Neural crest cell (in vitro differentiated cells): ENCODE results near the gene DSP. TPM values are rescaled to one million over a fixed set of nuclear protein-coding genes. Genes with fewer than 3 reads are reported as not detected.

Experiments used
- DNase-seq: peaks from one replicate; pipeline ENCODE4 v3.0.0; 2021; ENCODE audit warnings: low read depth, mixed read lengths, low spot score
- H3K27ac Mint-ChIP-seq: one replicate; pipeline ENCODE4 v1.8.0; 2021; ENCODE audit warnings: mild to moderate bottlenecking, mixed read lengths; ENCODE audit not compliant: unreplicated experiment
- H3K27me3 Mint-ChIP-seq: 2 replicates; pipeline ENCODE4 v1.8.0; 2021; ENCODE audit warnings: low read depth, mild to moderate bottlenecking, mixed read lengths
- H3K36me3 Mint-ChIP-seq: 2 replicates; pipeline ENCODE4 v1.8.0; 2021; ENCODE audit warnings: low read depth, mild to moderate bottlenecking, mixed read lengths
- H3K4me1 Mint-ChIP-seq: 2 replicates; pipeline ENCODE4 v1.8.0; 2021; ENCODE audit warnings: mixed read lengths
- H3K4me3 Mint-ChIP-seq: one replicate; pipeline ENCODE4 v1.8.0; 2021; ENCODE audit warnings: mild to moderate bottlenecking, mixed read lengths
- H3K9me3 Mint-ChIP-seq: 2 replicates; pipeline ENCODE4 v1.8.0; 2021; ENCODE audit warnings: mixed read lengths
- total RNA-seq: library from RNA; stranded (reverse); gene quantifications from 2 replicates; pipeline ENCODE4 v1.2.1, GENCODE V29; 2021
- TF ChIP-seq, protein P1 (sequence below): fragments of 200-600 bp; sonication (generic); conservative IDR thresholded peaks from 2 replicates; pipeline ENCODE4 v1.5.0; 2021; ENCODE audit warnings: antibody characterized with exemption, mild to moderate bottlenecking

Gene DSP
- total RNA-seq, 1 donor from 2014 or later, result 9.5 TPM

DNA sequence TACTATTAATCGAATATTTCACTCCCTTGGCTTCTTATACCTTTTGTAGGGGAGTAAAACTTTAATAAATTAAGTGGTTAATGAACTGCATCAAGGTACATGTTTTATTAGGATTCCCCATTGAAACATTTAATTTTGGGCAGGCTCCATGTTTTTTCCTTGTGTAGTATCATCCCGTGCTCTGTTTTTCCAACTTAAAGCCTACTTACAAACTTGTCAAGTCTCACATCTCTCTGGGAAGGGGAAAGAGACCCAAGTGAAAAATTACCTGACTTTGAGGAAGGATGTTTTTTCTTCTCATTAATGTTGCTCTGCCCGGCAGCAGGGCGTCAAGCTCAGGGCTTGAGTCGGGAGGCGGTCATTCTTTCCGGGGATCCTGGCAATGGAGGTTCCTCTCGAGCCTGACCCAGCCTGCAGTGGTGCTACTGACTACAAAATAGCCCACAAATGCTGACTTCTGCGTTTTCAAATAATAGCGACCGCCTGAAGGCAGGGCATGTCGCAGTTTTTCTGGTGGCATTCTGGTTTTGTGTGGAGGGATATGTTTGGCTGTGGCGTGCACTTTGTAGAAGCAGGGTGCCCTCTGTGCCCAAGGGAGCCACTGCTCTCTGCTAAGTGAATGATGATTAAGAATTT, 2.4 kb downstream of the DSP start:
- Mint-ChIP-seq H3K27ac (no peak overlapping the region), H3K36me3 (no peaks in the 10 kb centered on the region), H3K4me1 (peaks cover 18% of the 10 kb centered on the region), H3K4me3 (peak overlapping the region; percentile 69), H3K27me3 (peaks cover 89% of the 10 kb centered on the region), H3K9me3 (no peaks in the 10 kb centered on the region)
- no peak for DNase-seq
- TF ChIP-seq, protein P1, sequence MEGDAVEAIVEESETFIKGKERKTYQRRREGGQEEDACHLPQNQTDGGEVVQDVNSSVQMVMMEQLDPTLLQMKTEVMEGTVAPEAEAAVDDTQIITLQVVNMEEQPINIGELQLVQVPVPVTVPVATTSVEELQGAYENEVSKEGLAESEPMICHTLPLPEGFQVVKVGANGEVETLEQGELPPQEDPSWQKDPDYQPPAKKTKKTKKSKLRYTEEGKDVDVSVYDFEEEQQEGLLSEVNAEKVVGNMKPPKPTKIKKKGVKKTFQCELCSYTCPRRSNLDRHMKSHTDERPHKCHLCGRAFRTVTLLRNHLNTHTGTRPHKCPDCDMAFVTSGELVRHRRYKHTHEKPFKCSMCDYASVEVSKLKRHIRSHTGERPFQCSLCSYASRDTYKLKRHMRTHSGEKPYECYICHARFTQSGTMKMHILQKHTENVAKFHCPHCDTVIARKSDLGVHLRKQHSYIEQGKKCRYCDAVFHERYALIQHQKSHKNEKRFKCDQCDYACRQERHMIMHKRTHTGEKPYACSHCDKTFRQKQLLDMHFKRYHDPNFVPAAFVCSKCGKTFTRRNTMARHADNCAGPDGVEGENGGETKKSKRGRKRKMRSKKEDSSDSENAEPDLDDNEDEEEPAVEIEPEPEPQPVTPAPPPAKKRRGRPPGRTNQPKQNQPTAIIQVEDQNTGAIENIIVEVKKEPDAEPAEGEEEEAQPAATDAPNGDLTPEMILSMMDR, result no peak

DNA sequence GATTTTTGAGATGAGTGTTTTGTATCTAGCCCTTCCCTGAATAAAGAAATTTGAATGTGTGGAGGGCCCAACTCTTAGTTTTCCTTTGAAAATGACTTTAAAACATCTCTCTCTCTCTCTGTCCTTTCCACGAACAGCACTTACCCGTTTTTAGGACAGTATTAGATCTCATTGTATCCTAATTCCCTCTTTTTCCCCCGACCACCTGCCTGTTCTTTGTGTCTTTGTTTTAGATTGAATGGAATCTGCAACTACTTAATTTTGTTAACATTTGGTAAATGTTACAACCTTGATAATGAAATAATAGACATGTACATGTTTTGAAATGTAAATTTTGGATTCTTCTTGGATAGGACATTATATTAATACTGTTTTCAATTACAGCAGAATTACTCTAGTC, 3.1 kb downstream of the DSP start:
- DNase-seq, result no peak
- TF ChIP-seq, protein P1, result no peak
- peak overlapping the region; percentile 69 for H3K4me3 Mint-ChIP-seq
- no peak overlapping the region for H3K27ac Mint-ChIP-seq
- peaks cover 18% of the 10 kb centered on the region for H3K4me1 Mint-ChIP-seq
- no peaks in the 10 kb centered on the region for H3K9me3 Mint-ChIP-seq
- H3K36me3 Mint-ChIP-seq, result no peaks in the 10 kb centered on the region
- H3K27me3 Mint-ChIP-seq, result peaks cover 83% of the 10 kb centered on the region

DNA sequence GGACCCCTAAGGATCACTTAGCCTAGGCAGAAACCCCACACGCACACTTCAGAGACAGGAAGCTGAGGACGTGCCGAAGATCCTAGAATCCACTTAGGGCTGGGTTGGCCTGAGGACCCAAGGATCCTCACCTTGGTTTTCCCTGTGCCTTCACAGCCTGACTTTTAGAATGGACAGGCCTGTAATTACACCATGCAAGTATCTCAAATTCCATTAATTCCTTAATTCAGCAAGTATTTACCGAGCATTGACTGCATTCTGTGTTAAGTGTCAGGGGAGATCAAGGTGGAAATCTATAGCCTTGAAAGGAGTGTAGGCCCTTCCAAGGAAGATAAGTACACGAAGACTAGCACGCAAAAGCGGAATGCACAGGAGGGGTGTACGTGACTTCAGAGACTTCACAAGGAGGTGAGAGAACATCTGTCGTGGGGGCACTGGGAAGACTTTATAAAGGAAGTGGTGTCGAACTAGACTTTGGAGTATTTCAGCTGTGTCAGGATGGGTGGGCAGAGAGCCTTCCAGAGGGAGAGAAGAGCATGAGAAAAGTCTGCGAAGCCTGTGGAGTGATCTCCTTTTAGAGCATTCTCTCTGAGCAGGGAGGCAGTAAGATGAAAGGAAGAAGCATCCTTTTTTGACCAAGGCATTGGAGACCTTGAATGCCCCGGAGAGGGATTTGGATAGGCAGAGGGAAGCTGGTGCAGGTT, 4.0 kb downstream of the DSP start:
- Mint-ChIP-seq H3K9me3 (no peaks in the 10 kb centered on the region), H3K4me1 (peaks cover 17% of the 10 kb centered on the region), H3K36me3 (no peaks in the 10 kb centered on the region), H3K4me3 (no peak overlapping the region), H3K27me3 (peaks cover 75% of the 10 kb centered on the region), H3K27ac (no peak overlapping the region)
- DNase-seq, result no peak
- TF ChIP-seq, protein P1, result no peak

DNA sequence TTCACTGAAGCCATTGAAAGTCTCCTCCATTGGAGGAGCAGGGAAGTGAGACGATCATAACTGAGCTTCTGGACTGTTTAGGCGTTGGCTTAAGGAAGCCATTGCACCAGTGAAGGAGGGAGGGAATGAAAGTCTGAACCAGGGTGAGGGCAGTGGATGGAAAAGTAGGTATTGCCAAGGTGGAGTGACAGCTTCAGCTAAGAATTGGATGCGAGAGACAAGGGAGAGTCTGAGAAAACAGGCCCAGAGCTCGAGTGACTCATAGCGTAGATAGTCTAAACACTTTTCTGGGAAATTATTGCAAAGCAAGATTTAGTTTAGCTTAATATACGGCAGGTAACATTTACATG, 4.5 kb downstream of the DSP start:
- TF ChIP-seq, protein P1, result no peak
- Mint-ChIP-seq H3K36me3 (no peaks in the 10 kb centered on the region), H3K4me3 (no peak overlapping the region), H3K27me3 (peaks cover 69% of the 10 kb centered on the region), H3K4me1 (peaks cover 12% of the 10 kb centered on the region), H3K9me3 (no peaks in the 10 kb centered on the region), H3K27ac (no peak overlapping the region)
- no peak for DNase-seq

DNA sequence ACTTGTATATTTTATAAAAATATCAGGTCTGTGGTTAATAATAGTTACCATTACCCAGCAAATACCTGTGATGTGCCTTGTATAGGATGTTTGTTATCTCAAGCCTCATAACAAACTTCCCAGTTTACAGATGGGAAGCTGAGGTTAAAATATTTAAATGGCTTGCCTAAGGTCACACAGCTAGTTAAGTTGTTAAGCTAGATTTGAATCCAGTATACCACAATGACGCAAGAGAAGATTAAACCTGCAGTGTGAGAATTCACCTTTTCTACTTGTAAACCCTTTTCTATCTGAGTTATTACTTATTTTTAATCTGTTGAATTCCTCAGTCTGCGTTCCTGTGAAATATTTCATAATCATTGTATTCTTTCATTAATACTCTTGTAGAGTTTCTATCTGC, 4.9 kb downstream of the DSP start:
- Mint-ChIP-seq H3K4me3 (no peak overlapping the region), H3K9me3 (no peaks in the 10 kb centered on the region), H3K27me3 (peaks cover 67% of the 10 kb centered on the region), H3K27ac (no peak overlapping the region), H3K36me3 (no peaks in the 10 kb centered on the region), H3K4me1 (peaks cover 9% of the 10 kb centered on the region)
- TF ChIP-seq, protein P1, result no peak
- DNase-seq, result no peak
